DOHH2 (cell line): Measurements from ENCODE around the gene KRT33B.

Source experiments
- H3F3A ChIP-seq: fragments of 200-600 bp; sonication (generic), shearing (Covaris generic); 2 replicates; pipeline ENCODE4 v1.6.0; 2016; ENCODE audit warnings: antibody characterized with exemption, mild to moderate bottlenecking; ENCODE audit not compliant: control insufficient read depth, insufficient read depth
- H3K27ac ChIP-seq: fragments of 200-600 bp; sonication (generic); 2 replicates; pipeline ENCODE4 v1.5.1; 2014; ENCODE audit warnings: low read depth, mild to moderate bottlenecking, low read length, moderate library complexity
- H3K27me3 ChIP-seq: fragments of 200-600 bp; sonication (generic); 2 replicates; pipeline ENCODE4 v1.6.1; 2014; ENCODE audit warnings: mild to moderate bottlenecking, low read length, mixed read lengths; ENCODE audit not compliant: control insufficient read depth
- H3K36me3 ChIP-seq: fragments of 200-600 bp; sonication (generic); 2 replicates; pipeline ENCODE4 v1.6.1; 2014; ENCODE audit warnings: mild to moderate bottlenecking, low read length, moderate library complexity, mixed read lengths; ENCODE audit not compliant: control insufficient read depth
- H3K4me1 ChIP-seq: fragments of 200-600 bp; sonication (generic); 2 replicates; pipeline ENCODE4 v1.6.1; 2014; ENCODE audit warnings: mild to moderate bottlenecking, low read length, mixed read lengths; ENCODE audit not compliant: control insufficient read depth
- H3K4me2 ChIP-seq: fragments of 200-600 bp; sonication (generic); 2 replicates; pipeline ENCODE4 v1.6.0; 2014; ENCODE audit warnings: mild to moderate bottlenecking, low read length, moderate library complexity
- H3K4me3 ChIP-seq: fragments of 200-600 bp; sonication (generic); 2 replicates; pipeline ENCODE4 v1.5.1; 2014; ENCODE audit warnings: mild to moderate bottlenecking, low read length, mixed read lengths
- H3K79me2 ChIP-seq: fragments of 200-600 bp; sonication (generic); 2 replicates; pipeline ENCODE4 v1.6.1; 2014; ENCODE audit warnings: mild to moderate bottlenecking, low read length, mixed read lengths; ENCODE audit not compliant: control insufficient read depth
- H3K9me2 ChIP-seq: fragments of 200-600 bp; sonication (generic); replicated peaks from 2 replicates; pipeline ENCODE4 v1.6.1; 2014; ENCODE audit warnings: mild to moderate bottlenecking, low read length, mixed read lengths; ENCODE audit not compliant: control insufficient read depth
- H3K9me3 ChIP-seq: fragments of 200-600 bp; sonication (generic); 2 replicates; pipeline ENCODE4 v1.6.1; 2014; ENCODE audit warnings: antibody characterized with exemption, low read length, mixed read lengths; ENCODE audit not compliant: control insufficient read depth, insufficient read depth
- H4K20me1 ChIP-seq: fragments of 200-600 bp; sonication (generic); 2 replicates; pipeline ENCODE4 v1.6.0; 2014; ENCODE audit warnings: low read depth, mild to moderate bottlenecking, antibody characterized with exemption, low read length, moderate library complexity; ENCODE audit not compliant: control insufficient read depth, insufficient read depth
- CTCF ChIP-seq: fragments of 200-600 bp; sonication (generic); IDR thresholded peaks from one replicate; pipeline ENCODE4 v1.5.1; 2014; ENCODE audit warnings: antibody characterized with exemption, mild to moderate bottlenecking, low read depth, low read length; ENCODE audit not compliant: poor library complexity, severe bottlenecking
- EZH2phosphoT487 ChIP-seq: fragments of 200-600 bp; sonication (generic); IDR thresholded peaks from 2 replicates; pipeline ENCODE4 v1.6.1; 2017; ENCODE audit warnings: borderline replicate concordance, mild to moderate bottlenecking, antibody characterized with exemption, low read length, moderate library complexity, mixed read lengths

Gene KRT33B

GRCh38 chr17:41329279-41329948, 40.2 kb downstream of the KRT33B start:
- H3F3A ChIP-seq = no peaks in the 10 kb centered on the region
- H3K9me3 ChIP-seq = no peaks in the 10 kb centered on the region
- H4K20me1 ChIP-seq = no peaks in the 10 kb centered on the region
- no peaks in the 10 kb centered on the region for H3K27me3 ChIP-seq
- H3K79me2 ChIP-seq = no peaks in the 10 kb centered on the region
- H3K4me1 ChIP-seq = peaks cover 2% of the 10 kb centered on the region
- H3K4me3 ChIP-seq = no peak overlapping the region
- no peak overlapping the region for H3K27ac ChIP-seq
- H3K36me3 ChIP-seq = no peaks in the 10 kb centered on the region
- no peaks in the 10 kb centered on the region for H3K9me2 ChIP-seq
- TF ChIP-seq CTCF (peak; percentile 65), EZH2phosphoT487 (no peak)
- H3K4me2 ChIP-seq = no peak overlapping the region

GRCh38 chr17:41328207-41328606, 41.4 kb downstream of the KRT33B start:
- no peaks in the 10 kb centered on the region for H3K27me3 ChIP-seq
- H3F3A ChIP-seq = no peaks in the 10 kb centered on the region
- no peak overlapping the region for H3K4me3 ChIP-seq
- H3K4me1 ChIP-seq = no peaks in the 10 kb centered on the region
- no peaks in the 10 kb centered on the region for H3K9me2 ChIP-seq
- no peak for TF ChIP-seq CTCF
- no peaks in the 10 kb centered on the region for H3K79me2 ChIP-seq
- H3K4me2 ChIP-seq = no peak overlapping the region
- H3K9me3 ChIP-seq = no peaks in the 10 kb centered on the region
- no peaks in the 10 kb centered on the region for H4K20me1 ChIP-seq
- no peak overlapping the region for H3K27ac ChIP-seq
- H3K36me3 ChIP-seq = no peaks in the 10 kb centered on the region

GRCh38 chr17:41327411-41328120, 42.0 kb downstream of the KRT33B start:
- Histone ChIP-seq H3K9me2 (no peaks in the 10 kb centered on the region), H3K4me3 (no peak overlapping the region), H4K20me1 (no peaks in the 10 kb centered on the region), H3K36me3 (no peaks in the 10 kb centered on the region), H3K4me1 (peaks cover 5% of the 10 kb centered on the region), H3K79me2 (no peaks in the 10 kb centered on the region), H3K4me2 (no peak overlapping the region), H3K27ac (no peak overlapping the region), H3K9me3 (no peaks in the 10 kb centered on the region), H3K27me3 (no peaks in the 10 kb centered on the region), H3F3A (no peaks in the 10 kb centered on the region)
- TF ChIP-seq EZH2phosphoT487 = no peak
- no peak for TF ChIP-seq CTCF
